Kidney (tissue), 14 donors: ENCODE data around the gene CCDC80. TPM values are rescaled to one million over a fixed set of nuclear protein-coding genes. Genes with fewer than 3 reads are reported as not detected.

ENCODE experiments used
- DNase-seq, 5 donors: peaks; one replicate each; pipeline ENCODE4 v3.0.0-alpha.2; 2013 to 2020
- FAIRE-seq: peaks from 2 replicates; lab custom pipeline; 2012; peaks lifted over from hg19 to GRCh38; lab: Jason Lieb, UNC
- H3K27ac ChIP-seq, 2 donors: one replicate each; pipeline ENCODE4 v1.7.0; 2013; ENCODE audit warnings: low read depth in 2 of 2, low read length in 2 of 2, inconsistent platforms in 1 of 2
- H3K27me3 ChIP-seq: one replicate; pipeline ENCODE4 v1.7.1; 2013; ENCODE audit warnings: low read length, inconsistent platforms; ENCODE audit not compliant: control insufficient read depth, insufficient read depth
- H3K36me3 ChIP-seq, 3 donors: one replicate each; pipeline versions ENCODE4 v1.7.0 to v1.7.1; 2013; ENCODE audit warnings: low read length in 3 of 3, control low read depth in 1 of 3, inconsistent platforms in 1 of 3; ENCODE audit not compliant: insufficient read depth in 3 of 3, control insufficient read depth in 2 of 3
- H3K4me1 ChIP-seq, 3 donors: one replicate each; pipeline versions ENCODE4 v1.7.0 to v1.7.1; 2013; ENCODE audit warnings: low read length in 3 of 3, inconsistent platforms in 1 of 3, low read depth in 1 of 3; ENCODE audit not compliant: control insufficient read depth in 2 of 3, insufficient read depth in 2 of 3
- H3K4me3 ChIP-seq, 3 donors: one replicate each; pipeline versions ENCODE4 v1.7.0 to v1.8.1; 2013; ENCODE audit warnings: low read length in 3 of 3, control low read depth in 1 of 3, inconsistent platforms in 1 of 3
- H3K9ac ChIP-seq, 3 donors: one replicate each; pipeline versions ENCODE4 v1.7.0 to v1.7.1; 2013; ENCODE audit warnings: low read length in 3 of 3, control low read depth in 1 of 3, inconsistent platforms in 1 of 3
- H3K9me3 ChIP-seq, 3 donors: one replicate each; pipeline versions ENCODE4 v1.7.0 to v1.7.1; 2013; ENCODE audit warnings: low read length in 3 of 3, control low read depth in 1 of 3, inconsistent platforms in 1 of 3; ENCODE audit not compliant: control insufficient read depth in 2 of 3, insufficient read depth in 1 of 3
- intact Hi-C: fragments of 100-400 bp; cut with DNase I; formaldehyde crosslinking; loops from one replicate; pipeline ENCODE4 v1.11.1; 2022
- polyA plus RNA-seq: library from polyadenylated mRNA; stranded (reverse); fragments of 350-450 nt; fragmentation: Illumina TruSeq; extraction: RNeasy Lipid Tissue Mini Kit (QIAGEN cat#74804); gene quantifications from one replicate; pipeline ENCODE4 v1.2.3, GENCODE V29; 2014; ENCODE audit warnings: low read depth, low replicate concordance; ENCODE audit not compliant: insufficient read depth
- total RNA-seq: library from RNA; stranded (reverse); fragmentation: NEBNext Ultra II Directional; extraction: Animal tissue kit (Norgen Biotek cat#: 25700); gene quantifications from one replicate; pipeline ENCODE4 v1.2.1, GENCODE V29; 2021
- TF ChIP-seq, protein P1 (sequence below): IDR thresholded peaks from 3 replicates; pipeline ENCODE4 v1.5.1; 2012; ENCODE audit warnings: mild to moderate bottlenecking, moderate library complexity, borderline replicate concordance; ENCODE audit not compliant: insufficient read depth; ENCODE audit errors: extremely low read depth
- donor health status: control.
- donor health status: control.
- donor health status: control.
- donor health status: control.
- donor health status: control.
- donor health status: DM: yes; HTN: yes; CAD: no.
- donor health status: Normal renal cell carcinoma (clear cell type).

The CCDC80 gene
- total and polyA plus RNA-seq, 2 donors from 2014 or later: 12.0 to 57.5 TPM

DNA sequence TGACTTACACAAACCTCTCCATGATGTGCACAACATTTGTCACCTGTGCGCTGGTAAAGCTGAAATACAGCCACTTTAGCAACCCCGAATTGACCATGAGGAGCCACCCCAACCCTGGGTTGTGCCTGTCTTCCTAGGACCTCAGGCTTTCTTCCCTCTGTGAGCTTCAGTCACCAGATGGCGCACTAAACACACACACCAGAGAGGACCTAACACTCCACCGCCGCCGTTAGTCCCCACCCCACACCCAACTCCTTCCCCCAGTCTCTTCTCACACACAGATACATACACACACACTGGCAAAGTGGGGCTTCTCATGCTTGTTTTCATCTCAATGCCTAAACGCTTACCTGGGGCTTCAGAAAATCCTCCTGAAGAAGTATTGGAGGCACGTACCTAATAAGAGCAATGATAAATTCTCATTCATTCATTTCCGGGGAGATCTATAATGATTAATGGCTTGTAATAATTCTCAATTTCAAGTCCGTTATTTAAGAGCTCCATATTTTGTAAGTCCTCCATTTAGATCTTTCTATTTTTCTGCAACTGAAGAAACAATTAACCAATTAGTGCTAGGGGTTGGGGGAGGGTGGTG lies 2.1 kb upstream of the CCDC80 start:
- FAIRE-seq: no peak
- no peak overlapping the region for H3K27ac ChIP-seq

DNA sequence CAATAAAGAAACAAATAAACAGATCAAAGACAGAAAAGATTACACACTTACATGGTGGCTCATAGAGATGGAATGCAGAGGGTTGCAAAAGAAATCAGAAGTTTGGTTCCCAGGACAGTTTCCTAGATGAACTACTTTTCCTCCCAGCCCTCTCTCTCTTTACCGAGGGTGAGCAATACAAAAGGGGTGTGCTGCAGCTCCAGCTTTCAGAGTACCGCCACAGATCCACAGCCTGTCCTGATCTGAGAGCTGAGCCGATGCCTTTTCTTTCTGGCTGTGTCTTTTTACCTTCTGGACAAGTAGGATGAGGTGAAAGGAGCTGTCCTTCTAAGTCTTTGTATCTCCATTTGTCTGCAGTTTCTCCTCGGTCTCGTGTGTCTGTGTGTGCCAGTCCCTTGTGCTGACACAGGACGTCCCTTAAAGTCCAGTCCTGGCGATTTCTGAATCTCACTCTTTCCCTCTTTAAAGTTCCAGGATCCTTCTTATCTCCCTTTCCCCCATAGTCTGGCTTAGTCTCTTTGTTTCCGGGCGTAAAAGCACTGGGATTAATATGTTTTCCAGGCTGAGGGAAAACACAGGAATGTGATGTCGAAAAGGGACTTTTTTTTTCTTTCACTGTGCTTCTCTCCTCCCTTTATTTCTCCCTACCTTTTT lies 540 bp downstream of the CCDC80 start:
- H3K4me1 ChIP-seq: peaks cover 0 to 11% (median 7%) of the 10 kb centered on the region in 3 donors
- no peak for FAIRE-seq

More for the DNA sequence above, 2.1 kb upstream of the CCDC80 start:
- TF ChIP-seq, protein P1, sequence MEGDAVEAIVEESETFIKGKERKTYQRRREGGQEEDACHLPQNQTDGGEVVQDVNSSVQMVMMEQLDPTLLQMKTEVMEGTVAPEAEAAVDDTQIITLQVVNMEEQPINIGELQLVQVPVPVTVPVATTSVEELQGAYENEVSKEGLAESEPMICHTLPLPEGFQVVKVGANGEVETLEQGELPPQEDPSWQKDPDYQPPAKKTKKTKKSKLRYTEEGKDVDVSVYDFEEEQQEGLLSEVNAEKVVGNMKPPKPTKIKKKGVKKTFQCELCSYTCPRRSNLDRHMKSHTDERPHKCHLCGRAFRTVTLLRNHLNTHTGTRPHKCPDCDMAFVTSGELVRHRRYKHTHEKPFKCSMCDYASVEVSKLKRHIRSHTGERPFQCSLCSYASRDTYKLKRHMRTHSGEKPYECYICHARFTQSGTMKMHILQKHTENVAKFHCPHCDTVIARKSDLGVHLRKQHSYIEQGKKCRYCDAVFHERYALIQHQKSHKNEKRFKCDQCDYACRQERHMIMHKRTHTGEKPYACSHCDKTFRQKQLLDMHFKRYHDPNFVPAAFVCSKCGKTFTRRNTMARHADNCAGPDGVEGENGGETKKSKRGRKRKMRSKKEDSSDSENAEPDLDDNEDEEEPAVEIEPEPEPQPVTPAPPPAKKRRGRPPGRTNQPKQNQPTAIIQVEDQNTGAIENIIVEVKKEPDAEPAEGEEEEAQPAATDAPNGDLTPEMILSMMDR: peak; percentile 84
- intact Hi-C loops: no loop called here
- H3K9ac ChIP-seq: no peak overlapping the region
- H3K36me3 ChIP-seq: no peaks in the 10 kb centered on the region
- H3K4me3 ChIP-seq: peak overlapping the region in 1 of 3 donors; percentile 44
- DNase-seq: peak; percentile 89 to 97 (median 90)
- H3K9me3 ChIP-seq: no peaks in the 10 kb centered on the region
- no peaks in the 10 kb centered on the region for H3K27me3 ChIP-seq
- H3K4me1 ChIP-seq: peaks cover 0 to 11% (median 7%) of the 10 kb centered on the region in 3 donors

GRCh38 chr3:112639455-112640225 lies 1.3 kb downstream of the CCDC80 start:
- no peak for FAIRE-seq
- Histone ChIP-seq H3K9me3 (no peaks in the 10 kb centered on the region), H3K4me1 (peaks cover 0 to 11% (median 7%) of the 10 kb centered on the region in 3 donors), H3K27me3 (no peaks in the 10 kb centered on the region), H3K27ac (no peak overlapping the region), H3K9ac (peak overlapping the region in 2 of 3 donors; percentile 34 to 90), H3K4me3 (peak overlapping the region; percentile 54 to 94 (median 73)), H3K36me3 (no peaks in the 10 kb centered on the region)
- intact Hi-C loops: no loop called here
- TF ChIP-seq, protein P1: no peak
- peak in 2 of 5 donors; percentile 29 to 53 for DNase-seq

More for the DNA sequence above, 540 bp downstream of the CCDC80 start:
- TF ChIP-seq, protein P1: no peak
- intact Hi-C loops: no loop called here
- H3K4me3 ChIP-seq: peak overlapping the region; percentile 54 to 94 (median 73)
- no peaks in the 10 kb centered on the region for H3K36me3 ChIP-seq
- H3K9me3 ChIP-seq: no peaks in the 10 kb centered on the region
- H3K9ac ChIP-seq: peak overlapping the region; percentile 34 to 90 (median 57)
- DNase-seq: peak in 4 of 5 donors; percentile 47 to 72 (median 64)
- peak overlapping the region; percentile 8 to 57 for H3K27ac ChIP-seq
- no peaks in the 10 kb centered on the region for H3K27me3 ChIP-seq
